Lower leg skin (tissue), 3 donors: ENCODE data around the gene PTGS1.

Source experiments
- POLR2A ChIP-seq, 2 donors: fragments of 450-650 bp; IDR thresholded peaks; one replicate each; pipeline ENCODE4 v1.6.1; 2016 to 2017; ENCODE audit warnings: antibody characterized with exemption in 2 of 2, mild to moderate bottlenecking in 1 of 2, moderate library complexity in 1 of 2
- TF ChIP-seq, protein P1 (sequence below), 3 donors: fragments of 450-650 bp; IDR thresholded peaks; one replicate each; pipeline ENCODE4 v1.5.1; 2016; ENCODE audit warnings: antibody characterized with exemption in 3 of 3, mild to moderate bottlenecking in 3 of 3, moderate library complexity in 2 of 3

DNA sequence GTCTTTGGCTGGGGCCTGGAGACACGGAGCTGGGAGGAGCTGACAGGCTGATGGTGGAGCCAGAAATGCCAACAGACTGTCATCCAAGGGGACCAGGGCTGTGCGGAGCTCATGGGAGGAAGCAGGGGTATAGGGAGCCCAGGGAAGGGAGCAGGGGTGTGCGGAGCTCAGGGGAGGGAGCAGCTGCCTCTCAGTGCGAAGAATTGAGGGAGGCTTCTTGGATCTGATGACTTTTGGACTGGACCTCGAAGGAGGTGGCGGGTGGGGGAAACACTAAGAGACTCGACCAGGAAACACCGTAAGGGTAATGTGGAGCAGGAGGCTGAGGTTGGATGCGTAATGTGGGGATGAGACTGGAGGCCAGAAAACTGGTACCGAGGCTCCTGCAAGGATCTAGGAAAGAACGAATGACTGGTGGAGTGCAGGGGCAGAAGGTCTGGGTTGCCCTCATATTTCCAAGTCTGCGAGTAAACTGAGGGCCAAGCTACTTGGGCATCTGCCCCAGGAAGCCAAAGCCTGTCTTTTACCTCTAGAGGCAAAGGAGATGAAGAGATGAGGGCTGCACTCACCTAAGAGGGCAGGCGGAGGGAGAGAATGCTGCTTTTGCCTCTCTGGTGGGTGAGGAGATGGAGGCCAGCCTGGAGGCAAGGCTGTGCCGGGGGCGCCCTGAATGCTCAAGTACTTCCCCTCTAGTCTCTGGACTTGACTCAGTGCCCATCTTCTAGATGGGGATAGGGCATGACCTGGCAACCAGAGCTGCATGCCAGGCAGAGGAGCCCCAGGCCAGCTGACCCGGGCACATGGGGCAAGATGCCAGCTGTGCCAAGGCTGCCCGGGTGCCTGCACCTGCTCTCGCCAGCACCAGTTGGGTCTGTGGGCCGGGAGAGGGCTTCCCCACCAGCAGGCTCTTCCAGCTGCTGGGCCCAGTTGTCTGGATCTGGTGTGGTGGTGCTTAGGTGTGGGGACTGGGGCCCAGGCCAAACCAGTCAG, 2.3 kb downstream of the PTGS1 start:
- TF ChIP-seq, protein P1, sequence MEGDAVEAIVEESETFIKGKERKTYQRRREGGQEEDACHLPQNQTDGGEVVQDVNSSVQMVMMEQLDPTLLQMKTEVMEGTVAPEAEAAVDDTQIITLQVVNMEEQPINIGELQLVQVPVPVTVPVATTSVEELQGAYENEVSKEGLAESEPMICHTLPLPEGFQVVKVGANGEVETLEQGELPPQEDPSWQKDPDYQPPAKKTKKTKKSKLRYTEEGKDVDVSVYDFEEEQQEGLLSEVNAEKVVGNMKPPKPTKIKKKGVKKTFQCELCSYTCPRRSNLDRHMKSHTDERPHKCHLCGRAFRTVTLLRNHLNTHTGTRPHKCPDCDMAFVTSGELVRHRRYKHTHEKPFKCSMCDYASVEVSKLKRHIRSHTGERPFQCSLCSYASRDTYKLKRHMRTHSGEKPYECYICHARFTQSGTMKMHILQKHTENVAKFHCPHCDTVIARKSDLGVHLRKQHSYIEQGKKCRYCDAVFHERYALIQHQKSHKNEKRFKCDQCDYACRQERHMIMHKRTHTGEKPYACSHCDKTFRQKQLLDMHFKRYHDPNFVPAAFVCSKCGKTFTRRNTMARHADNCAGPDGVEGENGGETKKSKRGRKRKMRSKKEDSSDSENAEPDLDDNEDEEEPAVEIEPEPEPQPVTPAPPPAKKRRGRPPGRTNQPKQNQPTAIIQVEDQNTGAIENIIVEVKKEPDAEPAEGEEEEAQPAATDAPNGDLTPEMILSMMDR (IDR thresholded peaks at IDR 0.05): no peak
- TF ChIP-seq POLR2A (IDR thresholded peaks at IDR 0.05): no peak
